Tibial nerve (tissue), 4 donors: Measurements from ENCODE around the gene RBM19. TPM values are rescaled to one million over a fixed set of nuclear protein-coding genes. Genes with fewer than 3 reads are reported as not detected.

Experiments used
- DNase-seq, 2 donors: peaks; one replicate each; pipeline ENCODE4 v3.0.0-alpha.2; 2019; ENCODE audit warnings: low spot score in 2 of 2
- H3K27ac ChIP-seq, 4 donors: fragments of 200-600 bp; sonication (generic) in 3 of 4; one replicate each; pipeline ENCODE4 v1.5.1; 2017 to 2019; ENCODE audit warnings: mild to moderate bottlenecking in 1 of 4
- H3K27me3 ChIP-seq, 2 donors: fragments of 200-600 bp; sonication (generic) in 1 of 2; one replicate each; pipeline versions ENCODE4 v1.5.1 to v1.6.0; 2017 to 2019
- H3K36me3 ChIP-seq, 3 donors: fragments of 200-600 bp; sonication (generic); one replicate each; pipeline ENCODE4 v1.5.1; 2018 to 2019
- H3K4me1 ChIP-seq, 4 donors: fragments of 200-600 bp; sonication (generic) in 3 of 4; one replicate each; pipeline ENCODE4 v1.5.1; 2017 to 2019
- H3K4me3 ChIP-seq, 4 donors: fragments of 200-600 bp; sonication (generic) in 3 of 4; one replicate each; pipeline ENCODE4 v1.5.1; 2017 to 2019; ENCODE audit warnings: mild to moderate bottlenecking in 1 of 4, moderate library complexity in 1 of 4
- H3K9me3 ChIP-seq, 4 donors: fragments of 200-600 bp; sonication (generic) in 3 of 4; one replicate each; pipeline ENCODE4 v1.5.1; 2017 to 2019
- EP300 ChIP-seq, 2 donors: sonication (generic); formaldehyde crosslinking; IDR thresholded peaks; one replicate each; pipeline ENCODE4 v1.6.1; 2017; ENCODE audit warnings: antibody characterized with exemption in 2 of 2, mild to moderate bottlenecking in 1 of 2
- POLR2A ChIP-seq, 2 donors: fragments of 450-650 bp; IDR thresholded peaks; one replicate each; pipeline ENCODE4 v1.6.1; 2017; ENCODE audit warnings: antibody characterized with exemption in 2 of 2, mild to moderate bottlenecking in 2 of 2, moderate library complexity in 2 of 2
- WGBS, 2 donors: methylation state at CpG; one replicate each; pipeline ENCODE4 v1.1.5; 2018; 5-methylcytosine and 5-hydroxymethylcytosine counted together
- total RNA-seq, 4 donors: library from RNA; depleted of rRNA; stranded (reverse); fragments of >200 nt; gene quantifications; one replicate each; pipeline ENCODE4 v1.1.0, GENCODE V29; 2016
- TF ChIP-seq, protein P1 (sequence below), 5 experiments: fragments of 200-600 bp in 3 of 5; fragments of 450-650 bp in 2 of 5; sonication (generic) in 3 of 5; IDR thresholded peaks; one replicate each; pipeline ENCODE4 v1.5.1; 2016 to 2019; ENCODE audit warnings: antibody characterized with exemption in 5 of 5, mild to moderate bottlenecking in 3 of 5, moderate library complexity in 2 of 5

Gene RBM19
- total RNA-seq, 4 donors from 2014 or later: 32.0 to 57.9 (median 38.9) TPM

DNA sequence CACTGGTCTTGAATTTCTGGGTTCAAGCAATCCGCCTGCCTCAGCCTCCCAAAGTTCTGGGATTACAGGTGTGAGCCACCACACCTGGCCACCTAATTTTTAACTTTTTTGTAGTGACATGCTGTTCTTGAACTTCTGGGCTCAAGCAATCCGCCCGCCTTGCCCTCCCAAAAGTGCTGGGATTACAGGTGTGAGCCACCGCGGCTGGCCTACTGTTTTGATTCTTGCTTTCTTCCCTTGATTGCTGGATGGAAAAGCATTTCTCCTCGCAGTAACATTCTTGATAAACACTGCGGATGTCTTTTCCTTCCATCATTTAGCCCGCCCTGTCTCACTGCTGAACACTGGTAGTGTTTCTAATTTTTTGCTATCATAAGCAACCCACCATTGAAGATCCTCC lies 72.9 kb downstream of the RBM19 start:
- Histone ChIP-seq H3K4me3 (no peak overlapping the region), H3K27ac (no peak overlapping the region), H3K36me3 (peaks cover 0 to 24% (median 0%) of the 10 kb centered on the region in 3 donors), H3K9me3 (no peaks in the 10 kb centered on the region), H3K4me1 (peaks cover 0 to 42% (median 10%) of the 10 kb centered on the region in 4 donors), H3K27me3 (no peaks in the 10 kb centered on the region)
- TF ChIP-seq POLR2A (IDR thresholded peaks at IDR 0.05): no peak
- TF ChIP-seq, protein P1, sequence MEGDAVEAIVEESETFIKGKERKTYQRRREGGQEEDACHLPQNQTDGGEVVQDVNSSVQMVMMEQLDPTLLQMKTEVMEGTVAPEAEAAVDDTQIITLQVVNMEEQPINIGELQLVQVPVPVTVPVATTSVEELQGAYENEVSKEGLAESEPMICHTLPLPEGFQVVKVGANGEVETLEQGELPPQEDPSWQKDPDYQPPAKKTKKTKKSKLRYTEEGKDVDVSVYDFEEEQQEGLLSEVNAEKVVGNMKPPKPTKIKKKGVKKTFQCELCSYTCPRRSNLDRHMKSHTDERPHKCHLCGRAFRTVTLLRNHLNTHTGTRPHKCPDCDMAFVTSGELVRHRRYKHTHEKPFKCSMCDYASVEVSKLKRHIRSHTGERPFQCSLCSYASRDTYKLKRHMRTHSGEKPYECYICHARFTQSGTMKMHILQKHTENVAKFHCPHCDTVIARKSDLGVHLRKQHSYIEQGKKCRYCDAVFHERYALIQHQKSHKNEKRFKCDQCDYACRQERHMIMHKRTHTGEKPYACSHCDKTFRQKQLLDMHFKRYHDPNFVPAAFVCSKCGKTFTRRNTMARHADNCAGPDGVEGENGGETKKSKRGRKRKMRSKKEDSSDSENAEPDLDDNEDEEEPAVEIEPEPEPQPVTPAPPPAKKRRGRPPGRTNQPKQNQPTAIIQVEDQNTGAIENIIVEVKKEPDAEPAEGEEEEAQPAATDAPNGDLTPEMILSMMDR (IDR thresholded peaks at IDR 0.05): no peak
- TF ChIP-seq EP300 (IDR thresholded peaks at IDR 0.05): no peak
- no peak for DNase-seq
- WGBS, 2 donors: 95 to 98% methylated on average over 8 of the region's 8 CpGs

DNA sequence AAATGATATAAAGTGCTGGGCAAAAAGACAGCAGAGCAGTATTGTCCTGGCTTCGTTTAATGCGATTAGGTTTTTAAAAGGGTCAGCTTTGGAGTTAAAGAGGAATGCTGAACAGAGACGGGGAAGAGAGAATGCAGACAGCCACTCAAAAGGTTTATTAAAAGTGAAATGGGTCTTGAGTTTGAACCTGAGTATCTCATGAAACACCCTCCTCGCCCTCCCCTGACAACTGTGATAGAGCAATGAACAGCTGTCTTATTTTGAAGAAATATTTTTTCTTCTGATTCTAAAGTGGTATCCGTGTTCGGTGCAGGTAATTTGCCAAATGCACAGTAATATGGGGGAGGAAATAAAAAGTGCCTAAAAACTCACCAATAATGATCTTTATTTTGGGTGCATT lies 73.6 kb downstream of the RBM19 start:
- H3K9me3 ChIP-seq: no peaks in the 10 kb centered on the region
- H3K27me3 ChIP-seq: no peaks in the 10 kb centered on the region
- H3K36me3 ChIP-seq: peaks cover 0 to 18% (median 0%) of the 10 kb centered on the region in 3 donors
- TF ChIP-seq POLR2A (IDR thresholded peaks at IDR 0.05) (no peak), EP300 (IDR thresholded peaks at IDR 0.05) (no peak)
- TF ChIP-seq, protein P1 (IDR thresholded peaks at IDR 0.05): no peak
- no peak overlapping the region for H3K27ac ChIP-seq
- WGBS, 2 donors: 60 to 68% methylated on average over 6 of the region's 6 CpGs
- DNase-seq: no peak
- H3K4me1 ChIP-seq: peaks cover 0 to 42% (median 10%) of the 10 kb centered on the region in 4 donors
- no peak overlapping the region for H3K4me3 ChIP-seq

GRCh38 chr12:113891739-113892520 lies 74.2 kb downstream of the RBM19 start:
- Histone ChIP-seq H3K4me3 (no peak overlapping the region), H3K36me3 (peaks cover 0 to 16% (median 0%) of the 10 kb centered on the region in 3 donors), H3K4me1 (peaks cover 0 to 42% (median 10%) of the 10 kb centered on the region in 4 donors), H3K9me3 (no peaks in the 10 kb centered on the region), H3K27ac (no peak overlapping the region), H3K27me3 (no peaks in the 10 kb centered on the region)
- TF ChIP-seq EP300 (IDR thresholded peaks at IDR 0.05) (no peak), POLR2A (IDR thresholded peaks at IDR 0.05) (no peak)
- TF ChIP-seq, protein P1 (IDR thresholded peaks at IDR 0.05): no peak
- no peak for DNase-seq
- 59 to 64% methylated on average over 15 of the region's 15 CpGs for WGBS, 2 donors

GRCh38 chr12:113891167-113891692 lies 74.9 kb downstream of the RBM19 start:
- H3K9me3 ChIP-seq: no peaks in the 10 kb centered on the region
- 91% methylated on average over 4 of the region's 4 CpGs for WGBS, 2 donors
- no peak for DNase-seq
- peaks cover 0 to 42% (median 10%) of the 10 kb centered on the region in 4 donors for H3K4me1 ChIP-seq
- TF ChIP-seq POLR2A (IDR thresholded peaks at IDR 0.05): no peak
- TF ChIP-seq, protein P1 (IDR thresholded peaks at IDR 0.05): no peak
- no peak for TF ChIP-seq EP300 (IDR thresholded peaks at IDR 0.05)
- peaks cover 0 to 15% (median 0%) of the 10 kb centered on the region in 3 donors for H3K36me3 ChIP-seq
- H3K4me3 ChIP-seq: no peak overlapping the region
- no peak overlapping the region for H3K27ac ChIP-seq
- no peaks in the 10 kb centered on the region for H3K27me3 ChIP-seq
